Testis (tissue), 5 donors: ENCODE measurements around the gene TPPP2. TPM values are rescaled to one million over a fixed set of nuclear protein-coding genes. Genes with fewer than 3 reads are reported as not detected.
"Not testable (repeated sequence)": the region's sequence is repeated elsewhere in the genome, so short reads cannot be mapped to it uniquely, and the experiment has no call there.

Experiments
- DNase-seq: peaks from one replicate; pipeline ENCODE4 v3.0.0-alpha.2; 2019
- H3K27ac ChIP-seq, 2 donors: fragments of 200-600 bp; sonication (generic); one replicate each; pipeline ENCODE4 v1.5.1; 2019
- H3K27me3 ChIP-seq: fragments of 200-600 bp; sonication (generic); one replicate; pipeline ENCODE4 v1.5.1; 2019
- H3K36me3 ChIP-seq: fragments of 200-600 bp; sonication (generic); one replicate; pipeline ENCODE4 v1.5.1; 2017; ENCODE audit warnings: low read depth; ENCODE audit errors: missing control alignments
- H3K4me1 ChIP-seq: fragments of 200-600 bp; sonication (generic); one replicate; pipeline ENCODE4 v1.5.1; 2019
- H3K4me3 ChIP-seq, 2 donors: fragments of 200-600 bp; sonication (generic); one replicate each; pipeline ENCODE4 v1.5.1; 2017 to 2019
- H3K9me3 ChIP-seq: fragments of 200-600 bp; sonication (generic); one replicate; pipeline ENCODE4 v1.5.1; 2017
- CTCF ChIP-seq, 3 experiments: fragments of 450-650 bp in 2 of 3; fragments of 200-600 bp in 1 of 3; sonication (generic) in 1 of 3; IDR thresholded peaks; one replicate each; pipeline ENCODE4 v1.5.1; 2016 to 2019; ENCODE audit warnings: antibody characterized with exemption in 3 of 3, mild to moderate bottlenecking in 2 of 3, moderate library complexity in 1 of 3
- POLR2A ChIP-seq: fragments of 450-650 bp; IDR thresholded peaks from one replicate; pipeline ENCODE4 v1.6.1; 2017; ENCODE audit warnings: antibody characterized with exemption, mild to moderate bottlenecking, moderate library complexity
- WGBS, 2 donors: methylation state at CpG; one replicate each; pipeline ENCODE4 v1.1.5; 2018; 5-methylcytosine and 5-hydroxymethylcytosine counted together
- intact Hi-C: fragments of 100-400 bp; cut with DNase I; formaldehyde crosslinking; loops from one replicate; pipeline ENCODE4 v1.15.1; 2023; ENCODE audit warnings: low total_unique reads
- long read RNA-seq, 2 donors: transcript quantifications; one replicate each; lab custom pipeline, GENCODE V29; 2026
- polyA plus RNA-seq: library from polyadenylated mRNA; stranded (reverse); fragments of 350-450 nt; fragmentation: Illumina TruSeq; extraction: RNeasy Lipid Tissue Mini Kit (QIAGEN cat#74804); gene quantifications from one replicate; pipeline ENCODE4 v1.2.3, GENCODE V29; 2014; ENCODE audit warnings: low read depth, low replicate concordance; ENCODE audit not compliant: insufficient read depth
- total RNA-seq, 2 donors: library from RNA; depleted of rRNA; stranded (reverse); fragments of >200 nt; gene quantifications; one replicate each; pipeline ENCODE4 v1.2.3, GENCODE V29; 2016

Gene TPPP2
- total RNA-seq (100 to 1,000 TPM in 1 of 2 donors, 10 to 100 TPM in 1; 94.3 to 201 TPM), polyA plus RNA-seq (490 TPM)
- long read RNA-seq, donor 1: 0 reads
- long read RNA-seq, donor 2: 0 reads

GRCh38 chr14:21029917-21030316 lies at the start of gene TPPP2:
TPPP2 (plus strand) TSS chr14:21030217; CDS start chr14:21030582, 365 bp downstream.
- DNase-seq: no peak
- intact Hi-C loops: no loop called here
- 92 to 97% methylated on average over 5 of the region's 5 CpGs for WGBS, 2 donors
- H3K27me3 ChIP-seq: no peaks in the 10 kb centered on the region
- H3K27ac ChIP-seq: no peak within 1 kb of the TSS
- H3K9me3 ChIP-seq: no peaks in the 10 kb centered on the region
- no peak within 1 kb of the TSS for H3K4me3 ChIP-seq
- H3K36me3 ChIP-seq: no peaks in the 10 kb centered on the region
- TF ChIP-seq CTCF (IDR thresholded peaks at IDR 0.05): no peak
- TF ChIP-seq POLR2A: no peak
- H3K4me1 ChIP-seq: peaks cover 23% of the 10 kb centered on the region

GRCh38 chr14:20980906-20981305 lies 49.1 kb upstream of the TPPP2 start:
- intact Hi-C loops: no loop called here
- Histone ChIP-seq H3K27ac (no peak overlapping the region), H3K4me3 (no peak overlapping the region), H3K4me1 (no peaks in the 10 kb centered on the region), H3K27me3 (no peaks in the 10 kb centered on the region), H3K9me3 (no peaks in the 10 kb centered on the region), H3K36me3 (no peaks in the 10 kb centered on the region)
- TF ChIP-seq CTCF (IDR thresholded peaks at IDR 0.05) (no peak), POLR2A (no peak)
- DNase-seq: no peak
- WGBS, 2 donors: 67 to 80% methylated on average over 1 of the region's 1 CpG

GRCh38 chr14:20982646-20983369 lies 47.2 kb upstream of the TPPP2 start:
- no peak overlapping the region for H3K4me3 ChIP-seq
- WGBS, 2 donors: 87% methylated on average over 2 of the region's 2 CpGs
- no peaks in the 10 kb centered on the region for H3K27me3 ChIP-seq
- intact Hi-C loops: no loop called here
- H3K36me3 ChIP-seq: no peaks in the 10 kb centered on the region
- TF ChIP-seq CTCF (IDR thresholded peaks at IDR 0.05): no peak
- TF ChIP-seq POLR2A: no peak
- DNase-seq: no peak
- H3K4me1 ChIP-seq: no peaks in the 10 kb centered on the region
- H3K9me3 ChIP-seq: no peaks in the 10 kb centered on the region
- H3K27ac ChIP-seq: no peak overlapping the region

- DNase-seq, H3K36me3 ChIP-seq, H3K27ac ChIP-seq, H3K4me3 ChIP-seq, H3K27me3 ChIP-seq, H3K4me1 ChIP-seq, H3K9me3 ChIP-seq, intact Hi-C loops: not testable (repeated sequence)
- WGBS, 2 donors: 85 to 93% methylated on average over 4 of the region's 4 CpGs
Observed at GRCh38 chr14:20985650-20986049, 44.4 kb upstream of the TPPP2 start.

GRCh38 chr14:20986811-20987210 lies 43.2 kb upstream of the TPPP2 start:
- no peaks in the 10 kb centered on the region for H3K27me3 ChIP-seq
- H3K27ac ChIP-seq: peak overlapping the region in 1 of 2 donors; percentile 9
- 36 to 38% methylated on average over 2 of the region's 2 CpGs for WGBS, 2 donors

More at GRCh38 chr14:20986811-20987210, 43.2 kb upstream of the TPPP2 start:
- H3K4me1 ChIP-seq: peaks cover 11% of the 10 kb centered on the region
- H3K36me3 ChIP-seq: no peaks in the 10 kb centered on the region
- no peak overlapping the region for H3K4me3 ChIP-seq
- TF ChIP-seq CTCF (IDR thresholded peaks at IDR 0.05) (no peak), POLR2A (no peak)
- H3K9me3 ChIP-seq: no peaks in the 10 kb centered on the region
- DNase-seq: no peak
- intact Hi-C loops: no loop called here
